Uterus (tissue), 4 donors: ENCODE measurements around the gene TMEM9B. TPM values are rescaled to one million over a fixed set of nuclear protein-coding genes. Genes with fewer than 3 reads are reported as not detected.
"Not testable (repeated sequence)": the region's sequence is repeated elsewhere in the genome, so short reads cannot be mapped to it uniquely, and the experiment has no call there.

ENCODE experiments used
- DNase-seq, 2 donors: peaks; one replicate each; pipeline ENCODE4 v3.0.0-alpha.2; 2019 to 2020
- H3K27ac ChIP-seq, 2 donors: fragments of 200-600 bp; sonication (generic); 1 replicate in 1 of 2; 2 replicates in 1 of 2; pipeline ENCODE4 v1.5.1; 2016 to 2018
- H3K27me3 ChIP-seq, 2 donors: fragments of 200-600 bp; sonication (generic); one replicate each; pipeline ENCODE4 v1.5.1; 2018 to 2019; ENCODE audit warnings: control low read depth in 1 of 2
- H3K36me3 ChIP-seq, 2 donors: fragments of 200-600 bp; sonication (generic); one replicate each; pipeline ENCODE4 v1.5.1; 2019; ENCODE audit warnings: control low read depth in 1 of 2
- H3K4me1 ChIP-seq, 2 donors: fragments of 200-600 bp; sonication (generic); one replicate each; pipeline ENCODE4 v1.5.1; 2018 to 2019; ENCODE audit warnings: control low read depth in 1 of 2
- H3K4me3 ChIP-seq, 2 donors: fragments of 200-600 bp; sonication (generic); 1 replicate in 1 of 2; 2 replicates in 1 of 2; pipeline ENCODE4 v1.5.1; 2018 to 2019; ENCODE audit warnings: mild to moderate bottlenecking in 1 of 2
- H3K9me3 ChIP-seq, 2 donors: fragments of 200-600 bp; sonication (generic); one replicate each; pipeline ENCODE4 v1.5.1; 2019; ENCODE audit warnings: control low read depth in 1 of 2
- CTCF ChIP-seq, 4 experiments: fragments of 200-600 bp in 2 of 4; fragments of 450-650 bp in 2 of 4; sonication (generic) in 2 of 4; IDR thresholded peaks; one replicate each; pipeline ENCODE4 v1.5.1; 2016 to 2019; ENCODE audit warnings: antibody characterized with exemption in 4 of 4, mild to moderate bottlenecking in 2 of 4, moderate library complexity in 1 of 4
- POLR2A ChIP-seq, 2 donors: fragments of 450-650 bp; IDR thresholded peaks; one replicate each; pipeline ENCODE4 v1.6.1; 2016; ENCODE audit warnings: antibody characterized with exemption in 2 of 2, mild to moderate bottlenecking in 1 of 2, moderate library complexity in 1 of 2
- intact Hi-C: fragments of 100-400 bp; cut with DNase I; formaldehyde crosslinking; loops from one replicate; pipeline ENCODE4 v1.15.1; 2023; ENCODE audit warnings: low total_unique reads
- total RNA-seq, 4 donors: library from RNA; depleted of rRNA in 3 of 4; stranded (reverse); fragments of >200 nt in 3 of 4; gene quantifications; one replicate each; pipeline versions ENCODE4 v1.1.0 to v1.2.4, GENCODE V29; 2014 to 2023
- donor health status: DM: yes; HTN: yes; CAD: no.

Gene TMEM9B
- total RNA-seq, 4 donors from 2014 or later: 11.0 to 39.1 (median 28.1) TPM

GRCh38 chr11:8947230-8947943, 16.9 kb downstream of the TMEM9B start:
- Histone ChIP-seq H3K4me1 (no peaks in the 10 kb centered on the region), H3K36me3 (no peaks in the 10 kb centered on the region), H3K9me3 (no peaks in the 10 kb centered on the region), H3K27me3 (no peaks in the 10 kb centered on the region), H3K27ac (no peak overlapping the region), H3K4me3 (no peak overlapping the region)
- intact Hi-C loops: no loop called here
- TF ChIP-seq CTCF (IDR thresholded peaks at IDR 0.05) (no peak), POLR2A (IDR thresholded peaks at IDR 0.05) (no peak)
- no peak for DNase-seq

GRCh38 chr11:8942518-8943066, 21.6 kb downstream of the TMEM9B start, which contains the start of gene ASCL3:
ASCL3 (minus strand) TSS chr11:8943016; CDS start chr11:8938161, 4,855 bp downstream.
- intact Hi-C loops: no loop called here
- no peaks in the 10 kb centered on the region for H3K4me1 ChIP-seq
- no peak for TF ChIP-seq CTCF (IDR thresholded peaks at IDR 0.05)
- no peaks in the 10 kb centered on the region for H3K9me3 ChIP-seq
- DNase-seq: no peak
- no peak within 1 kb of the TSS for H3K27ac ChIP-seq
- H3K36me3 ChIP-seq: no peaks in the 10 kb centered on the region
- H3K27me3 ChIP-seq: no peaks in the 10 kb centered on the region
- no peak within 1 kb of the TSS for H3K4me3 ChIP-seq

- intact Hi-C loops: no loop called here
- no peaks in the 10 kb centered on the region for H3K27me3 ChIP-seq
- DNase-seq: no peak
Measured at GRCh38 chr11:8941341-8942103, 22.7 kb downstream of the TMEM9B start.

GRCh38 chr11:8937659-8938058, 26.6 kb downstream of the TMEM9B start:
- no peaks in the 10 kb centered on the region for H3K9me3 ChIP-seq
- intact Hi-C loops: no loop called here
- H3K4me3 ChIP-seq: no peak overlapping the region
- H3K4me1 ChIP-seq: no peaks in the 10 kb centered on the region
- no peaks in the 10 kb centered on the region for H3K36me3 ChIP-seq
- no peak overlapping the region for H3K27ac ChIP-seq
- no peak for DNase-seq
- H3K27me3 ChIP-seq: no peaks in the 10 kb centered on the region
- TF ChIP-seq POLR2A (IDR thresholded peaks at IDR 0.05) (no peak), CTCF (IDR thresholded peaks at IDR 0.05) (no peak)

More at GRCh38 chr11:8941341-8942103, 22.7 kb downstream of the TMEM9B start:
- TF ChIP-seq POLR2A (IDR thresholded peaks at IDR 0.05) (no peak), CTCF (IDR thresholded peaks at IDR 0.05) (no peak)
- Histone ChIP-seq H3K4me3 (no peak overlapping the region), H3K9me3 (no peaks in the 10 kb centered on the region), H3K36me3 (no peaks in the 10 kb centered on the region), H3K27ac (no peak overlapping the region), H3K4me1 (no peaks in the 10 kb centered on the region)

- no peak for TF ChIP-seq CTCF (IDR thresholded peaks at IDR 0.05)
- no peak for TF ChIP-seq POLR2A (IDR thresholded peaks at IDR 0.05)
Measured at GRCh38 chr11:8937159-8937558, 27.1 kb downstream of the TMEM9B start.

GRCh38 chr11:8935789-8936188, 28.5 kb downstream of the TMEM9B start:
- H3K9me3 ChIP-seq, H3K36me3 ChIP-seq, H3K27me3 ChIP-seq, H3K4me3 ChIP-seq, DNase-seq, H3K27ac ChIP-seq, H3K4me1 ChIP-seq, intact Hi-C loops: not testable (repeated sequence)

More at GRCh38 chr11:8937159-8937558, 27.1 kb downstream of the TMEM9B start:
- Histone ChIP-seq H3K27me3 (no peaks in the 10 kb centered on the region), H3K4me1 (no peaks in the 10 kb centered on the region), H3K4me3 (no peak overlapping the region), H3K36me3 (no peaks in the 10 kb centered on the region), H3K9me3 (no peaks in the 10 kb centered on the region), H3K27ac (no peak overlapping the region)
- no peak for DNase-seq
- intact Hi-C loops: no loop called here
